Measurements from ENCODE around the gene CASKIN1. TPM values are rescaled to one million over a fixed set of nuclear protein-coding genes. Genes with fewer than 3 reads are reported as not detected.
"Not testable (repeated sequence)": the region's sequence is repeated elsewhere in the genome, so short reads cannot be mapped to it uniquely, and the experiment has no call there.

Gene CASKIN1
- total RNA-seq, 1 experiment from 2014 or later, result 7.9 TPM

- not testable (repeated sequence) for H4K20me1 ChIP-seq (ENCODE audit: control insufficient read depth, insufficient read depth, insufficient read length); H4K5ac ChIP-seq (ENCODE audit: insufficient read length, low read depth, low read length); H2BK5ac ChIP-seq (ENCODE audit: insufficient read length, low read length); H2BK120ac ChIP-seq (ENCODE audit: low read depth, low read length, poor library complexity, severe bottlenecking); H3K4me2 ChIP-seq (ENCODE audit: insufficient read depth, insufficient read length, low read length); H3T11ph ChIP-seq (ENCODE audit: low read length); H3K56ac ChIP-seq (ENCODE audit: insufficient read length, low read depth, low read length); H3K4me1 Mint-ChIP-seq; H3K4me1 ChIP-seq (ENCODE audit: insufficient read depth, low read length); H3K9me3 ChIP-seq (ENCODE audit: control insufficient read depth, low read depth, low read length); H3K23ac ChIP-seq (ENCODE audit: insufficient read length, low read depth, low read length); H2BK12ac ChIP-seq (ENCODE audit: insufficient read length, low read depth, low read length); H3K27me3 ChIP-seq (ENCODE audit: insufficient read depth, low read length); H3K14ac ChIP-seq (ENCODE audit: insufficient read depth, low read length); H3K9ac ChIP-seq (ENCODE audit: extremely low read depth, insufficient read length, low read length); H3K79me1 ChIP-seq (ENCODE audit: insufficient read depth, low read depth, low read length, poor library complexity, severe bottlenecking); H3K9me3 Mint-ChIP-seq; H3K79me2 ChIP-seq (ENCODE audit: insufficient read depth, low read length); H3K18ac ChIP-seq (ENCODE audit: insufficient read length, low read depth, low read length); H3K4ac ChIP-seq (ENCODE audit: low read depth, low read length); H3K27ac ChIP-seq (ENCODE audit: insufficient read length, low read depth, low read length); H4K91ac ChIP-seq (ENCODE audit: insufficient read length, low read depth, low read length); H3K36me3 Mint-ChIP-seq (ENCODE audit: insufficient read depth in 1 of 3, low read depth in 3 of 3); DNase-seq; H3K27ac Mint-ChIP-seq; H2AK5ac ChIP-seq (ENCODE audit: insufficient read length, low read length); H4K8ac ChIP-seq (replicated peaks; ENCODE audit: insufficient read length, low read depth, low read length); H2BK20ac ChIP-seq (ENCODE audit: low read depth, low read length, poor library complexity, severe bottlenecking); H2BK15ac ChIP-seq (ENCODE audit: low read depth, low read length); H3K23me2 ChIP-seq (ENCODE audit: insufficient read length, low read depth, low read length, poor library complexity, severe bottlenecking); H2AFZ ChIP-seq (ENCODE audit: low read length)
- WGBS (ENCODE audit: extremely low coverage, insufficient read length, low lambda C conversion rate), result no CpG with 5 or more reads among the region's 42 CpGs
- Mint-ChIP-seq H3K27me3 (ENCODE audit: low read depth) (peaks cover 14% of the 10 kb centered on the region), H3K4me3 (peak overlapping the region; percentile 71 to 89)
Measured at GRCh38 chr16:2135071-2135470, 61.3 kb downstream of the CASKIN1 start.

- H3K4me3 Mint-ChIP-seq; H3K4ac ChIP-seq (ENCODE audit: low read depth, low read length); H4K5ac ChIP-seq (ENCODE audit: insufficient read length, low read depth, low read length); H2BK20ac ChIP-seq (ENCODE audit: low read depth, low read length, poor library complexity, severe bottlenecking); H2BK120ac ChIP-seq (ENCODE audit: low read depth, low read length, poor library complexity, severe bottlenecking); H3K4me1 Mint-ChIP-seq; H2BK5ac ChIP-seq (ENCODE audit: insufficient read length, low read length); H3K9ac ChIP-seq (ENCODE audit: extremely low read depth, insufficient read length, low read length); H3K27me3 Mint-ChIP-seq (ENCODE audit: low read depth); H3K9me3 Mint-ChIP-seq; H3K27ac ChIP-seq (ENCODE audit: insufficient read length, low read depth, low read length); H2AK5ac ChIP-seq (ENCODE audit: insufficient read length, low read length); H2AFZ ChIP-seq (ENCODE audit: low read length); H3K18ac ChIP-seq (ENCODE audit: insufficient read length, low read depth, low read length); H4K8ac ChIP-seq (replicated peaks; ENCODE audit: insufficient read length, low read depth, low read length); H3K79me1 ChIP-seq (ENCODE audit: insufficient read depth, low read depth, low read length, poor library complexity, severe bottlenecking); H2BK15ac ChIP-seq (ENCODE audit: low read depth, low read length); H3K27me3 ChIP-seq (ENCODE audit: insufficient read depth, low read length); H3K36me3 Mint-ChIP-seq (ENCODE audit: insufficient read depth in 1 of 3, low read depth in 3 of 3); H3K4me2 ChIP-seq (ENCODE audit: insufficient read depth, insufficient read length, low read length); H3K9me3 ChIP-seq (ENCODE audit: control insufficient read depth, low read depth, low read length); H4K91ac ChIP-seq (ENCODE audit: insufficient read length, low read depth, low read length); H3K27ac Mint-ChIP-seq; H3K23me2 ChIP-seq (ENCODE audit: insufficient read length, low read depth, low read length, poor library complexity, severe bottlenecking); H2BK12ac ChIP-seq (ENCODE audit: insufficient read length, low read depth, low read length); H3K79me2 ChIP-seq (ENCODE audit: insufficient read depth, low read length); H3K14ac ChIP-seq (ENCODE audit: insufficient read depth, low read length); DNase-seq; H3K23ac ChIP-seq (ENCODE audit: insufficient read length, low read depth, low read length); H3K56ac ChIP-seq (ENCODE audit: insufficient read length, low read depth, low read length); H4K20me1 ChIP-seq (ENCODE audit: control insufficient read depth, insufficient read depth, insufficient read length); H3K4me1 ChIP-seq (ENCODE audit: insufficient read depth, low read length); H3T11ph ChIP-seq (ENCODE audit: low read length): not testable (repeated sequence)
- WGBS (ENCODE audit: extremely low coverage, insufficient read length, low lambda C conversion rate), result no CpG with 5 or more reads among the region's 12 CpGs
Measured at GRCh38 chr16:2133797-2134196, 62.6 kb downstream of the CASKIN1 start.

Measured in H9 (cell line).